ES-I3 (cell line): ENCODE measurements around the gene MATCAP1.

Source experiments
- H3K36me3 ChIP-seq: 2 replicates; pipeline ENCODE4 v1.6.1; 2013; ENCODE audit warnings: mild to moderate bottlenecking, low read length, control low read depth, moderate library complexity; ENCODE audit not compliant: insufficient read depth
- H3K4me1 ChIP-seq: 2 replicates; pipeline ENCODE4 v1.6.1; 2013; ENCODE audit warnings: mild to moderate bottlenecking, control low read depth, low read length; ENCODE audit not compliant: insufficient read depth
- H3K9ac ChIP-seq: 2 replicates; pipeline ENCODE4 v1.6.1; 2013; ENCODE audit warnings: low read depth, mild to moderate bottlenecking, low read length, moderate library complexity
- H3K9me3 ChIP-seq: 2 replicates; pipeline ENCODE4 v1.6.1; 2013; ENCODE audit warnings: mild to moderate bottlenecking, low read length, moderate library complexity; ENCODE audit not compliant: control insufficient read depth, insufficient read depth

MATCAP1 gene

GRCh38 chr16:67155295-67156142, 28.2 kb downstream of the MATCAP1 start:
- Histone ChIP-seq H3K4me1 (no peaks in the 10 kb centered on the region; the same call in 1 of the 2 replicates), H3K9ac (peak overlapping the region; percentile 28; the same call in 1 of the 2 replicates), H3K36me3 (no peaks in the 10 kb centered on the region), H3K9me3 (no peaks in the 10 kb centered on the region; the same call in 1 of the 2 replicates)

- peak overlapping the region; percentile 28; the same call in 1 of the 2 replicates for H3K9ac ChIP-seq
- H3K36me3 ChIP-seq: no peaks in the 10 kb centered on the region
- H3K9me3 ChIP-seq: no peaks in the 10 kb centered on the region; the same call in 1 of the 2 replicates
- no peaks in the 10 kb centered on the region; the same call in 1 of the 2 replicates for H3K4me1 ChIP-seq
Observed at GRCh38 chr16:67154578-67155294, 29.0 kb downstream of the MATCAP1 start.

- Histone ChIP-seq H3K36me3 (no peaks in the 10 kb centered on the region; the same call in 1 of the 2 replicates), H3K9me3 (no peaks in the 10 kb centered on the region; the same call in 1 of the 2 replicates), H3K9ac (peak overlapping the region; percentile 61; the same call in 1 of the 2 replicates), H3K4me1 (no peaks in the 10 kb centered on the region)
Observed at GRCh38 chr16:67151431-67152097, 32.2 kb downstream of the MATCAP1 start.

GRCh38 chr16:67150833-67151396, 32.8 kb downstream of the MATCAP1 start, which contains the start of gene B3GNT9:
Gene B3GNT9, minus strand, starts transcription at chr16:67150998. Its CDS starts 513 bp downstream, at chr16:67150485.
- Histone ChIP-seq H3K4me1 (no peaks in the 10 kb centered on the region), H3K9me3 (no peaks in the 10 kb centered on the region; the same call in 1 of the 2 replicates), H3K36me3 (peaks cover 2% of the 10 kb centered on the region), H3K9ac (peak within 1 kb of the TSS; percentile 61)

- Histone ChIP-seq H3K4me1 (no peaks in the 10 kb centered on the region), H3K9me3 (no peaks in the 10 kb centered on the region), H3K9ac (peak overlapping the region; percentile 61), H3K36me3 (peaks cover 9% of the 10 kb centered on the region)
Observed at GRCh38 chr16:67150047-67150832, 33.5 kb downstream of the MATCAP1 start.

GRCh38 chr16:67149276-67150046, 34.3 kb downstream of the MATCAP1 start:
- H3K36me3 ChIP-seq: peaks cover 11% of the 10 kb centered on the region
- H3K4me1 ChIP-seq: no peaks in the 10 kb centered on the region
- H3K9me3 ChIP-seq: no peaks in the 10 kb centered on the region
- H3K9ac ChIP-seq: peak overlapping the region; percentile 61; the same call in 1 of the 2 replicates

GRCh38 chr16:67148656-67149275, 35.0 kb downstream of the MATCAP1 start:
- Histone ChIP-seq H3K9me3 (no peaks in the 10 kb centered on the region), H3K4me1 (no peaks in the 10 kb centered on the region), H3K9ac (no peak overlapping the region), H3K36me3 (peaks cover 16% of the 10 kb centered on the region)

DNA sequence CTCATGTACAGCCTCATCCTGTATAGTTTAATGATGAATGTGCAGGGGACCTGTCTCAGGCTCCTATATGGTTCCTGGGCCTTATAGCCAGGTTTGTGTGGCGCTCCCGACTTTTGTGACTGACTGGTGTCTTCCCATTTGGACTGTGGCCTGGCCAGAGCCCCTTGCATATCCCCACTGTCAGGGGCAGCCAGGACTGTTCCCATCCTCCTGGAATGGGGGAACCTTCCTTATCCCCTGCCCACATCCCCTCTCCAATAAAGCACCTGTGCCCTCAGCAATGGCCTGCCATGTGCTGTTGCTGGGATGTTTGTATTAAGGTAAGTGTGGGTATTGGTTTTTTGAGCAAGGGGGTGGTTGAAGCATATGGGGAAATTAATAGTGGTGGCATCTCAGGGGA, 35.5 kb downstream of the MATCAP1 start:
- Histone ChIP-seq H3K9me3 (no peaks in the 10 kb centered on the region), H3K4me1 (no peaks in the 10 kb centered on the region), H3K9ac (no peak overlapping the region), H3K36me3 (peaks cover 16% of the 10 kb centered on the region)

DNA sequence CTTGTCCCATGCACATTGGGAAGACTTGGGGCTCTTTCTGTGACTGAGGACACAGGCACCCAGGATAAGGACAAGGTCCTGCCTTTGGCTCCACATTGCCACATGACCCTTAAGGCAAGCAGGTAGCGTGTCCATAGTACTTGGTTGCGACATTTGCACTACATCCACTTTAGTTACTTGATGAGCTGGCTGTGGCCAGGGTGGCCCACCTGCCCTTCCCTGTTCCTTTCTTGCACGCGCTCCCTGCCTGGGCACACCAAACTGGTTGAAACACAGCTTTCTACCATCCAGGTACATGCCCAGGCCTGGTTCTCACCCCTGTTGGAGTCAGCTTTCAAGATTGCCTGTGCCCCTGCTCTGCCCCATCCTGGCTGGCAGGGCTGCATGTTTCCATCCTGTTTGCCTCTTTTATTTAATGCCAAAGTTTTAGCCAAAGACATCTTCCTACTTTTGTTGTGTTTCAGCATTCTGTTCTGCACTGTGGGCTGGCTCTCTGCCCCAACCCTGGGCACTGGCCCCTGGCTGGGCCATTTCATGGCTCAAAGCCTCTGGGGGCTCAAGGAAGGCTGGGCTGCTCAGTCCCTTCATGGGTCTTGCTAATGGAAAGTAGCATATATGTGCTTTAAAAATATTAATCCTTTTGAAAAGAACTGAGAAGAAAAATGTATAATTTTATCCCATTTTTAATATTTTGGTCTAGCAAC, 36.2 kb downstream of the MATCAP1 start:
- H3K9ac ChIP-seq: no peak overlapping the region
- H3K36me3 ChIP-seq: peaks cover 16% of the 10 kb centered on the region
- no peaks in the 10 kb centered on the region for H3K9me3 ChIP-seq
- H3K4me1 ChIP-seq: no peaks in the 10 kb centered on the region

- Histone ChIP-seq H3K9ac (no peak overlapping the region), H3K4me1 (no peaks in the 10 kb centered on the region), H3K9me3 (no peaks in the 10 kb centered on the region), H3K36me3 (peaks cover 19% of the 10 kb centered on the region)
Observed at GRCh38 chr16:67146523-67147357, 37.0 kb downstream of the MATCAP1 start.

- H3K9ac ChIP-seq: no peak overlapping the region
- H3K9me3 ChIP-seq: no peaks in the 10 kb centered on the region
- no peaks in the 10 kb centered on the region for H3K4me1 ChIP-seq
- peaks cover 27% of the 10 kb centered on the region for H3K36me3 ChIP-seq
Observed at GRCh38 chr16:67145746-67146145, 38.0 kb downstream of the MATCAP1 start.
